ENCODE results near the gene RTL9.
"Not testable (repeated sequence)": the region's sequence is repeated elsewhere in the genome, so short reads cannot be mapped to it uniquely, and the experiment has no call there.

RTL9 gene

DNA sequence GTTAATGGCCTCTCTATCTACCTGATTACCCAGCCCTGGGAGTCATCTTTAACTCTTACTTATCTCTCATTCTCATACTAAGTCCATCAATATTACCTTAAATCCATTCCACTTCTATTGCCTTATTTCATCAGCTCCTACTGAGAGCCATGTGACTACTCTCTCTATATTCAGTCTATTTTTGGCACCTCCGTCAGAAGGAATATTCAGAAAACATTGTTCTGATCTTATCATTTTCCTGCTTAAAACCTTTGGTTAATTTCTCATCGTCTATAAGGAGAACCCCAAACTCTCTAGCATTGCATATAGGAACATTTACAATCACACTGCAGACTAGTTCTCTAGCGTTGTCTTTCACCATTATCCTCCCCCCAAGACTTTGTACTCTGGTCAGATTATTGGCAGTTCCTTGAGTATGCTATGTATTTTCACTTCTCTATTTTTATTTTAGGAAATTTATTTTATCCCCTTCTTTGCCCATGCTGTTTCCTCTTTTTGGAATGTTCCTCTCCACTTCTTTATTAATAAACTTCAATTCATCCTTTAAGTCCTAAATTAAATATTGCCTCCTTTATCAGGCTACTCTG, 27.1 kb upstream of the RTL9 start:
- Mint-ChIP-seq H3K27me3 (ENCODE audit: low read depth) (peaks cover 4% of the 10 kb centered on the region), H3K36me3 (ENCODE audit: low read depth) (no peaks in the 10 kb centered on the region), H3K27ac (no peak overlapping the region), H3K4me1 (no peaks in the 10 kb centered on the region), H3K4me3 (no peak overlapping the region), H3K9me3 (no peaks in the 10 kb centered on the region)
- TF ChIP-seq, protein P1, sequence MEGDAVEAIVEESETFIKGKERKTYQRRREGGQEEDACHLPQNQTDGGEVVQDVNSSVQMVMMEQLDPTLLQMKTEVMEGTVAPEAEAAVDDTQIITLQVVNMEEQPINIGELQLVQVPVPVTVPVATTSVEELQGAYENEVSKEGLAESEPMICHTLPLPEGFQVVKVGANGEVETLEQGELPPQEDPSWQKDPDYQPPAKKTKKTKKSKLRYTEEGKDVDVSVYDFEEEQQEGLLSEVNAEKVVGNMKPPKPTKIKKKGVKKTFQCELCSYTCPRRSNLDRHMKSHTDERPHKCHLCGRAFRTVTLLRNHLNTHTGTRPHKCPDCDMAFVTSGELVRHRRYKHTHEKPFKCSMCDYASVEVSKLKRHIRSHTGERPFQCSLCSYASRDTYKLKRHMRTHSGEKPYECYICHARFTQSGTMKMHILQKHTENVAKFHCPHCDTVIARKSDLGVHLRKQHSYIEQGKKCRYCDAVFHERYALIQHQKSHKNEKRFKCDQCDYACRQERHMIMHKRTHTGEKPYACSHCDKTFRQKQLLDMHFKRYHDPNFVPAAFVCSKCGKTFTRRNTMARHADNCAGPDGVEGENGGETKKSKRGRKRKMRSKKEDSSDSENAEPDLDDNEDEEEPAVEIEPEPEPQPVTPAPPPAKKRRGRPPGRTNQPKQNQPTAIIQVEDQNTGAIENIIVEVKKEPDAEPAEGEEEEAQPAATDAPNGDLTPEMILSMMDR (IDR thresholded peaks at IDR 0.05; ENCODE audit: unreplicated experiment in 3 of 3), result no peak

DNA sequence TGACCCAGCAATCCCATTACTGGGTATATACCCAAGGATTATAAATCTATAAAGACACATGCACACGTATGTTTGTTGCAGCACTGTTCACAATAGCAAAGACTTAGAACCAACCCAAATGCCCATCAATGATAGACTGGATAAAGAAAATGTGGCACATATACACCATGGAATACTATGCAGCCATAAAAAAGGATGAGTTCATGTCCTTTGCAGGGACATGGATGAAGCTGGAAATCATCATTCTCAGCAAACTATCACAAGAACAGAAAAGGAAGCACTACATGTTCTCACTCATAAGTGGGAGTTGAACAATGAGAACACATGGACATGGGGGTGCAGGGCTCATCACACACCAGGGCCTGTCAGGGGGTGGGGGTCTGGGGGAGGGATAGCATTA, 25.2 kb upstream of the RTL9 start:
- H3K9me3 Mint-ChIP-seq; H3K27ac Mint-ChIP-seq; H3K4me3 Mint-ChIP-seq; H3K36me3 Mint-ChIP-seq (ENCODE audit: low read depth); H3K27me3 Mint-ChIP-seq (ENCODE audit: low read depth); H3K4me1 Mint-ChIP-seq: not testable (repeated sequence)

DNA sequence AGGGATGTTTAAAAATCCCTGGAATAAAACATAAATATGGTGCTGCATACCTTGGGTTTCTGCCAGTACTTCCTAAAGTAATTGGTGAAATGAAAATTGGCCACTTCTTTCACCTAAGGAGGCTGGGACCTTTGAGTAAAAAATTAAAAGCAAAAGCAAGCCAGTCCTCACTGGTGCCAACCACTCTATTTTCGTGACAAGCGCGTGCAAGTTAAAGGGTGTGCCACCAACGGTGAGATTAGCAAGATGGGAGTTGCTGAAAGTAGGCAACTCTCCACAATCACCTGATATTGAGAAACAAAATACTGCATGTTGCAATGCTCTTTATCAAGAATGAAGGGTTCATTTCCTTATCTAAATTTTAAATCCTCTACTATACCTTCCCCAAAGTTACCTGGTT, 19.7 kb upstream of the RTL9 start:
- no peaks in the 10 kb centered on the region for H3K36me3 Mint-ChIP-seq (ENCODE audit: low read depth)
- H3K27ac Mint-ChIP-seq, result no peak overlapping the region
- H3K9me3 Mint-ChIP-seq, result peaks cover 3% of the 10 kb centered on the region
- no peak overlapping the region for H3K4me3 Mint-ChIP-seq
- H3K27me3 Mint-ChIP-seq (ENCODE audit: low read depth), result peaks cover 5% of the 10 kb centered on the region
- TF ChIP-seq, protein P1 (IDR thresholded peaks at IDR 0.05; ENCODE audit: unreplicated experiment in 3 of 3), result no peak
- H3K4me1 Mint-ChIP-seq, result peaks cover 10% of the 10 kb centered on the region

DNA sequence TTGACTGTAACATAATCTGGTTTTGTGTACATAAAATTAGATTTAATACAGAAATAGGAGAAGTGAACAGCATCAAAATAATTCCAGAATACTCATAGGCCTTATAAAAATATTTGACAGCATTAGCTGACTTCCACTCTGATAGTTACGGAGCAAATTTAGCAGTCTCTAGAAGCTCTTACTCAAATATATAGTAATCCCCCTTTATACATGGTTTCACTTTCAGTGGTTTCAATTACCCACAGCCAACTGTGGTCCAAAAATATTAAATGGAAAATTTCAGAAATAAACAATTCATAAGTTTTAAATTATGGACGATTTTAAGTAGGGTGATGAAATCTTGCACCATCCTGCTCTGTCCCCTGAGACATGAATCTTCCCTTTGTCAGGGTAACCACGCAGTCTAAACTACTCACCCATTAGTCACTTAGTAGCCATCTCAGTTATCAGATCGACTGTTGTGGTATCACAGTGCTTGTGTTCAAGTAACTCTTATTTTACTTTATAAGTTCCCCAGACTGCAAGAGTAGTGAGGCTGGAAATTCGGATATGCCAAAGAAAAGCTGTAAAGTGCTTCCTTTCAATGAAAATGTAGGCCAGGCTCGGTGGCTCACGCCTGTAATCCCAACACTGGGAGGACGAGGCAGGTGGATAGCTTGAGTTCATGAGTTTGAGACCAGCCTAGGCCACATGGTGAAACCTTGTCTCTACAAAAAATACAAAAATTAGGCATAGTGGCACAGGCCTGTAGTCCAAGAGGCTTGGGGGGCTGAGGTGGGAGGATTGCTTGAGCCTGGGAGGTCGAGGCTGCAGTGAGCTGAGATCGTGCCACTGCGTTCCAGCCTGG, 17.2 kb upstream of the RTL9 start:
- H3K27ac Mint-ChIP-seq, result no peak overlapping the region
- H3K27me3 Mint-ChIP-seq (ENCODE audit: low read depth), result peaks cover 2% of the 10 kb centered on the region
- TF ChIP-seq, protein P1 (IDR thresholded peaks at IDR 0.05; ENCODE audit: unreplicated experiment in 3 of 3), result no peak
- H3K36me3 Mint-ChIP-seq (ENCODE audit: low read depth), result no peaks in the 10 kb centered on the region
- no peak overlapping the region for H3K4me3 Mint-ChIP-seq
- peaks cover 10% of the 10 kb centered on the region for H3K4me1 Mint-ChIP-seq
- peaks cover 3% of the 10 kb centered on the region for H3K9me3 Mint-ChIP-seq

DNA sequence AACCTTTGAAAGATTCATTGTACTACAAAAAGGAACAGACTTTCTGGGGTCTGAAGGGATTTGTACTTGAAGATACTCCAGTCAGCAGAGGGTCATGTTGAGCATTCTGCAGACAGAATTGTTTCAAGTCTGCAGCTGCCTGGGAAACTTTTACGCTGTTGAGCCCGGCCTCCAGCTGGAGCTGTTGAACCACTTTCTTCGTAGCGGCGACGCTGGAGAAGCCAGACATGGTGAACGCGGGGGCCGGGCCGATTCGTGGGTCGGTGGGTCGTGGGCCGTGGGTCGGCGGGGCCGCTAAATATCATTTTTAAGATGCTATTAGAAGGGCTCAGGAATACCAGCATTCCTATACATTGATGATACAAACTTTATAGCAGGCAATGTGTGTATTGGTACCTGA, 12.0 kb upstream of the RTL9 start:
- Mint-ChIP-seq H3K27ac (no peak overlapping the region), H3K9me3 (peaks cover 3% of the 10 kb centered on the region), H3K27me3 (ENCODE audit: low read depth) (no peaks in the 10 kb centered on the region), H3K36me3 (ENCODE audit: low read depth) (no peaks in the 10 kb centered on the region), H3K4me1 (no peaks in the 10 kb centered on the region), H3K4me3 (no peak overlapping the region)
- TF ChIP-seq, protein P1 (IDR thresholded peaks at IDR 0.05; ENCODE audit: unreplicated experiment in 3 of 3), result no peak

DNA sequence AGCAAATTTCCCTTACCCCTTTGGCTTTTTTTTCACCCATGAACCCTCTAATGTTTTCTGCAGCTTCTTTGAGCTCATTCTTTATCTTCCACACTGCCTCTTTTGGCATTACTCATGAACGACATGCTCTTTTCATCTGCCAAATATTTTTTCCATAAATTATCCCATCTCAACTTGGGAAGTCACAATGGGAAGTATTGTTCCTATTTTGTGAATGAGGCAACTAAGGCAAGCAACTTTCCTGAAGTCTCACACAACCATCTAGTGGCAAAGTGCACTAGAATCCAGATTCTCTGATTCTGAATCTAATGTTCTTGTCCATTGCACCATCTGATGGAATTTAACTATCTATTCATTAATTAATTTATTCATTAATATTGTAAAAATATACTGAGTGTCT, 625 bp downstream of the RTL9 start:
- Mint-ChIP-seq H3K27ac (no peak overlapping the region), H3K4me1 (no peaks in the 10 kb centered on the region), H3K4me3 (no peak overlapping the region), H3K27me3 (ENCODE audit: low read depth) (no peaks in the 10 kb centered on the region), H3K36me3 (ENCODE audit: low read depth) (no peaks in the 10 kb centered on the region), H3K9me3 (peaks cover 4% of the 10 kb centered on the region)
- TF ChIP-seq, protein P1 (IDR thresholded peaks at IDR 0.05; ENCODE audit: unreplicated experiment in 3 of 3), result no peak
